H1 (cell line): ENCODE results near the gene SCNN1A. TPM values are rescaled to one million over a fixed set of nuclear protein-coding genes. Genes with fewer than 3 reads are reported as not detected.
A peak's percentile ranks its signal among the peaks of the same experiment; 100 is the strongest.

Experiments used
- CTCF ChIA-PET: fragments of 300-600 bp; sonication (Branson Sonifier 250); formaldehyde crosslinking; loops from one replicate; lab custom pipeline; 2021; ENCODE audit not compliant: partially characterized antibody; lab: Charles Lee
- POLR2A ChIA-PET: fragments of 300-600 bp; sonication (Branson Sonifier 250); formaldehyde crosslinking; loops from one replicate; lab custom pipeline; 2021; ENCODE audit warnings: inconsistent platforms; ENCODE audit not compliant: partially characterized antibody; lab: Charles Lee
- DNase-seq, 2 experiments: peaks; one replicate each; pipeline versions ENCODE4 v3.0.0 to v3.0.0-alpha.2; 2010 to 2022; ENCODE audit warnings: low spot score in 2 of 2, low read depth in 1 of 2, mixed read lengths in 1 of 2
- FAIRE-seq: peaks from 2 replicates; lab custom pipeline; 2011; peaks lifted over from hg19 to GRCh38; lab: Jason Lieb, UNC
- H2AFZ ChIP-seq: 2 replicates; pipeline ENCODE4 v1.8.1; 2012; ENCODE audit warnings: low read length, inconsistent platforms
- H2AK5ac ChIP-seq: 2 replicates; pipeline ENCODE4 v1.6.1; 2013; ENCODE audit warnings: low read depth, low read length
- H2BK120ac ChIP-seq: replicated peaks from 2 replicates; pipeline ENCODE3; 2013; ENCODE audit warnings: low read depth, low read length, inconsistent platforms
- H2BK12ac ChIP-seq: 2 replicates; pipeline ENCODE4 v1.6.1; 2013; ENCODE audit warnings: low read depth, low read length
- H2BK15ac ChIP-seq: 2 replicates; pipeline ENCODE4 v1.6.1; 2013; ENCODE audit warnings: low read length
- H2BK20ac ChIP-seq: 2 replicates; pipeline ENCODE4 v1.6.1; 2013; ENCODE audit warnings: low read length
- H2BK5ac ChIP-seq: 2 replicates; pipeline ENCODE4 v1.6.1; 2013; ENCODE audit warnings: low read depth, low read length
- H3K14ac ChIP-seq: 2 replicates; pipeline ENCODE4 v1.6.1; 2013; ENCODE audit warnings: inconsistent platforms; ENCODE audit not compliant: insufficient read length
- H3K18ac ChIP-seq: 2 replicates; pipeline ENCODE4 v1.6.1; 2013; ENCODE audit warnings: low read length; ENCODE audit errors: extremely low read depth
- H3K23ac ChIP-seq: 2 replicates; pipeline ENCODE4 v1.6.1; 2013; ENCODE audit warnings: inconsistent platforms; ENCODE audit not compliant: insufficient read length
- H3K23me2 ChIP-seq: 2 replicates; pipeline ENCODE4 v1.6.1; 2013; ENCODE audit warnings: low read depth, low read length
- H3K27ac ChIP-seq: 2 replicates; pipeline ENCODE4 v1.6.1; 2011; ENCODE audit warnings: low read depth, low read length, inconsistent platforms
- H3K27me3 ChIP-seq, 4 experiments: replicated peaks in 1 of 4; 1 replicate in 1 of 4; 2 replicates in 3 of 4; pipeline versions ENCODE4 v1.6.1 to v1.8.1; 2011 to 2013; ENCODE audit warnings: low read length in 3 of 4, mild to moderate bottlenecking in 3 of 4, inconsistent platforms in 2 of 4, mixed read lengths in 2 of 4, moderate library complexity in 1 of 4; ENCODE audit not compliant: control insufficient read depth in 3 of 4, insufficient read depth in 3 of 4; ENCODE audit errors: extremely low read depth in 1 of 4
- H3K36me3 ChIP-seq, 4 experiments: 2 replicates each; pipeline versions ENCODE4 v1.6.1 to v1.8.1; 2011 to 2013; ENCODE audit warnings: mild to moderate bottlenecking in 4 of 4, low read length in 3 of 4, moderate library complexity in 2 of 4, control low read depth in 1 of 4, inconsistent platforms in 1 of 4; ENCODE audit not compliant: insufficient read depth in 4 of 4, control insufficient read depth in 2 of 4
- H3K4ac ChIP-seq: replicated peaks from 2 replicates; pipeline ENCODE3; 2013; ENCODE audit warnings: low read length, low read depth, mixed read lengths, inconsistent platforms; ENCODE audit not compliant: insufficient read length
- H3K4me1 ChIP-seq, 4 experiments: replicated peaks in 1 of 4; 1 replicate in 1 of 4; 2 replicates in 3 of 4; pipeline versions ENCODE4 v1.6.1 to v1.8.1; 2011 to 2013; ENCODE audit warnings: low read length in 3 of 4, inconsistent platforms in 2 of 4, mixed read lengths in 1 of 4; ENCODE audit not compliant: insufficient read depth in 4 of 4, control insufficient read depth in 3 of 4
- H3K4me2 ChIP-seq, 2 experiments: 2 replicates each; pipeline versions ENCODE4 v1.6.1 to v1.8.1; 2011 to 2013; ENCODE audit warnings: low read depth in 2 of 2, low read length in 2 of 2, control low read depth in 1 of 2, inconsistent platforms in 1 of 2, mild to moderate bottlenecking in 1 of 2; ENCODE audit not compliant: insufficient read depth in 1 of 2
- H3K4me3 ChIP-seq, 4 experiments: fragments of 200-600, 300-600 bp in 1 of 4; sonication (generic), shearing (Covaris generic), sonication (Bioruptor Twin) in 1 of 4; 2 replicates each; pipeline versions ENCODE4 v1.5.1 to v1.8.1; 2011 to 2016; ENCODE audit warnings: low read length in 4 of 4, low read depth in 3 of 4, control low read depth in 2 of 4, inconsistent platforms in 2 of 4, mild to moderate bottlenecking in 2 of 4, mixed read lengths in 1 of 4, moderate library complexity in 1 of 4; ENCODE audit not compliant: insufficient read depth in 2 of 4; ENCODE audit errors: extremely low read depth in 1 of 4
- H3K56ac ChIP-seq: replicated peaks from 2 replicates; pipeline ENCODE3; 2013; ENCODE audit warnings: low read depth, mild to moderate bottlenecking, mixed read lengths, low read length, inconsistent platforms; ENCODE audit not compliant: insufficient read length
- H3K79me1 ChIP-seq: 2 replicates; pipeline ENCODE4 v1.6.1; 2013; ENCODE audit warnings: low read depth, low read length, control low read depth
- H3K79me2 ChIP-seq, 2 experiments: 2 replicates each; pipeline versions ENCODE4 v1.6.1 to v1.8.1; 2012 to 2013; ENCODE audit warnings: low read length in 2 of 2, mild to moderate bottlenecking in 2 of 2, inconsistent platforms in 1 of 2; ENCODE audit not compliant: insufficient read depth in 2 of 2, control insufficient read depth in 1 of 2
- H3K9ac ChIP-seq, 4 experiments: replicated peaks in 1 of 4; 1 replicate in 1 of 4; 2 replicates in 3 of 4; pipeline versions ENCODE4 v1.6.1 to v1.8.1; 2011 to 2013; ENCODE audit warnings: low read depth in 3 of 4, low read length in 3 of 4, control low read depth in 2 of 4, mild to moderate bottlenecking in 2 of 4, moderate library complexity in 2 of 4, inconsistent platforms in 1 of 4; ENCODE audit errors: extremely low read depth in 1 of 4
- H3K9me3 ChIP-seq, 2 experiments: 2 replicates each; pipeline versions ENCODE4 v1.6.1 to v1.8.1; 2012 to 2013; ENCODE audit warnings: mild to moderate bottlenecking in 2 of 2, moderate library complexity in 2 of 2, control low read depth in 1 of 2, inconsistent platforms in 1 of 2, low read depth in 1 of 2, low read length in 1 of 2, mixed read lengths in 1 of 2; ENCODE audit not compliant: insufficient read depth in 2 of 2
- H4K20me1 ChIP-seq, 2 experiments: replicated peaks in 1 of 2; 2 replicates each; pipeline versions ENCODE3 to v1.8.1; 2011 to 2013; ENCODE audit warnings: inconsistent platforms in 2 of 2, low read length in 2 of 2, mild to moderate bottlenecking in 1 of 2; ENCODE audit not compliant: insufficient read depth in 2 of 2, control insufficient read depth in 1 of 2
- H4K5ac ChIP-seq: 2 replicates; pipeline ENCODE4 v1.6.1; 2013; ENCODE audit warnings: low read length, low read depth, mixed read lengths, inconsistent platforms; ENCODE audit not compliant: insufficient read length
- H4K8ac ChIP-seq: 2 replicates; pipeline ENCODE4 v1.8.0; 2013; ENCODE audit warnings: mild to moderate bottlenecking, moderate library complexity, low read length, inconsistent platforms; ENCODE audit not compliant: insufficient read depth; ENCODE audit errors: extremely low read depth
- H4K91ac ChIP-seq: replicated peaks from 2 replicates; pipeline ENCODE3; 2013; ENCODE audit warnings: low read length, mixed read lengths, inconsistent platforms; ENCODE audit not compliant: insufficient read length
- CTBP2 ChIP-seq: IDR thresholded peaks from 2 replicates; pipeline ENCODE4 v1.7.0; 2011; ENCODE audit warnings: borderline replicate concordance, mild to moderate bottlenecking, moderate library complexity, mixed read lengths, low read length; ENCODE audit not compliant: insufficient read depth, insufficient read length
- E2F6 ChIP-seq: IDR thresholded peaks from 2 replicates; pipeline ENCODE4 v1.6.1; 2012; ENCODE audit warnings: inconsistent platforms
- POLR2AphosphoS5 ChIP-seq: IDR thresholded peaks from 2 replicates; pipeline ENCODE4 v1.6.1; 2011; ENCODE audit warnings: low read depth, low read length
- RAD21 ChIP-seq, 2 experiments: IDR thresholded peaks in 1 of 2; conservative IDR thresholded peaks in 1 of 2; 2 replicates each; pipeline ENCODE4 v1.6.1; 2011; ENCODE audit warnings: low read depth in 2 of 2, low read length in 2 of 2, improper control_type of control experiment in 1 of 2, inconsistent platforms in 1 of 2, mild to moderate bottlenecking in 1 of 2, moderate library complexity in 1 of 2
- RBBP5 ChIP-seq: IDR thresholded peaks from 2 replicates; pipeline ENCODE4 v1.7.1; 2012; ENCODE audit warnings: low read depth, mild to moderate bottlenecking, inconsistent platforms, low read length, moderate library complexity, borderline replicate concordance
- RNF2 ChIP-seq: fragments of 200-900, 300-1000 bp; sonication (generic); IDR thresholded peaks from 2 replicates; pipeline ENCODE4 v1.7.1; 2016; ENCODE audit warnings: borderline replicate concordance, low read depth, mild to moderate bottlenecking, antibody characterized with exemption, low read length; ENCODE audit not compliant: poor library complexity, severe bottlenecking; ENCODE audit errors: missing control alignments
- SAP30 ChIP-seq: fragments of 300-600 bp; sonication (generic); IDR thresholded peaks from 2 replicates; pipeline ENCODE4 v1.7.1; 2012; ENCODE audit warnings: low read length, moderate library complexity, mild to moderate bottlenecking, inconsistent platforms; ENCODE audit not compliant: insufficient read depth, insufficient replicate concordance
- SP2 ChIP-seq: IDR thresholded peaks from 2 replicates; pipeline ENCODE4 v1.6.1; 2012; ENCODE audit warnings: mild to moderate bottlenecking, low read length, inconsistent platforms
- SP4 ChIP-seq: IDR thresholded peaks from 2 replicates; pipeline ENCODE4 v1.6.1; 2012; ENCODE audit warnings: low read length, inconsistent platforms
- YY1 ChIP-seq: IDR thresholded peaks from 2 replicates; pipeline ENCODE4 v1.6.1; 2011; ENCODE audit warnings: low read depth, mild to moderate bottlenecking, low read length
- ZNF274 ChIP-seq: IDR thresholded peaks from 2 replicates; pipeline ENCODE4 v1.7.0; 2012; ENCODE audit warnings: low read length, borderline replicate concordance; ENCODE audit errors: extremely low read depth
- WGBS, 2 experiments: shearing (Covaris generic) in 1 of 2; methylation state at CpG; one replicate each; pipeline versions ENCODE4 v1.1.6 to v1.1.7; 2013 to 2015; ENCODE audit warnings: low lambda C conversion rate in 2 of 2, mixed read lengths in 2 of 2, inconsistent platforms in 1 of 2, low coverage in 1 of 2, missing lambda C conversion rate in 1 of 2; ENCODE audit not compliant: insufficient replicate concordance in 2 of 2, insufficient coverage in 1 of 2, insufficient read length in 1 of 2; ENCODE audit errors: extremely low coverage in 1 of 2, missing lambda C conversion rate in 1 of 2; 5-methylcytosine and 5-hydroxymethylcytosine counted together
- polyA plus RNA-seq, 7 experiments: library from polyadenylated mRNA; depleted of rRNA in 3 of 7; stranded (reverse) in 5 of 7; unstranded in 2 of 7; fragments of >200 nt in 5 of 7; fragments of 200-250 nt in 2 of 7; gene quantifications; 1 replicate in 5 of 7; 2 replicates in 1 of 7; 4 replicates in 1 of 7; pipeline versions ENCODE4 v1.2.1 to v1.2.3, GENCODE V29; 2011 to 2013; ENCODE audit warnings: missing spikeins in 2 of 7, mixed read lengths in 2 of 7
- total RNA-seq: library from RNA; stranded (reverse); fragmentation: NEBNext Ultra II Directional; extraction: Animal tissue kit (Norgen Biotek cat#: 25700); gene quantifications from 2 replicates; pipeline ENCODE4 v1.2.1, GENCODE V29; 2021

SCNN1A gene
- total and polyA plus RNA-seq, 2 of the 8 experiments (the other 6 are each of a cell fraction or from before 2014, with no cell fraction given) = 85.5 to 156 TPM

DNA sequence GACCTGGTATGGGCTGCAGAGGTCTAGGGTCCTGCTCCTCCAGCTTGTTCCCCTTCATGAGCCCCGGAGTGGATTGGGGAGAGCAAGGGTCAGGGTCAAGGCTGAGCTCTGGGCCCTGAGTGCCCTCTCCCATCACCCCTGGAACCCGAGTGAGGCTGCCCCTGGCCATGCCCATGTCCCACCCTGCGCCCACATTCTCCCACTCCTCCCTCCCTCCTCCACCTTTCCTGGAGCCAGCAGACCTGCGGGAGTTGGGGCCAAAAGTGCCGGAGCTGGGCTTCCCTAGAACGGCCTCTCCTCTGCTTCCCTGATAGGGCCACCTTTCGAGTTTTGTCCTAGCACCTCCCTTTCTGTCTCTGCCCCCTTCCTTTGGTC, 590 bp downstream of the SCNN1A start:
- H3K9ac ChIP-seq = peak overlapping the region; percentile 64 to 92 (median 76)
- H3K23me2 ChIP-seq = peaks cover 33% of the 10 kb centered on the region
- ChIA-PET POLR2A (interaction anchor here (0.7 to 17.2 kb wide), 25 partner anchors 9 to 238 kb away, joined by 3 to 259 read pairs (median 5); partner anchors contain the start of genes GAPDH, LTBR, TAPBPL and TNFRSF1A), CTCF (interaction anchor here (0.7 to 7.4 kb wide), 16 partner anchors 9 to 902 kb away, joined by 3 to 66 read pairs (median 5); partner anchors contain the start of gene LTBR)
- H4K20me1 ChIP-seq = peaks cover 0 to 3% of the 10 kb centered on the region in 2 experiments
- H3K27me3 ChIP-seq = no peaks in the 10 kb centered on the region
- peak overlapping the region; percentile 48 for H2BK120ac ChIP-seq
- H3K79me2 ChIP-seq = peaks cover 19 to 49% of the 10 kb centered on the region in 2 experiments
- H2BK15ac ChIP-seq = peak overlapping the region; percentile 74; the same call in 1 of the 2 replicates
- H3K56ac ChIP-seq = peak overlapping the region; percentile 81
- peak overlapping the region; percentile 99 for H2BK5ac ChIP-seq
- peak overlapping the region; percentile 99 for H2BK12ac ChIP-seq
- H3K4me3 ChIP-seq = peak overlapping the region; percentile 64 to 84 (median 74)
- peak overlapping the region; percentile 91 to 100 for H3K4me2 ChIP-seq
- H2BK20ac ChIP-seq = peak overlapping the region; percentile 96
- H3K9me3 ChIP-seq = no peaks in the 10 kb centered on the region
- H4K8ac ChIP-seq = peak overlapping the region; percentile 83; the same call in 1 of the 2 replicates
- H3K79me1 ChIP-seq = peaks cover 17% of the 10 kb centered on the region
- H3K4ac ChIP-seq = peak overlapping the region; percentile 88
- FAIRE-seq (no peak), DNase-seq (no peak)
- H3K36me3 ChIP-seq = no peaks in the 10 kb centered on the region
- WGBS, 2 experiments = 18% methylated on average over 4 of the region's 7 CpGs; no CpG with 5 or more reads in 1 of the 2 experiments
- no peak overlapping the region for H3K23ac ChIP-seq
- H3K27ac ChIP-seq = peak overlapping the region; percentile 84
- peaks cover 14 to 60% (median 43%) of the 10 kb centered on the region in 4 experiments for H3K4me1 ChIP-seq
- peak overlapping the region; percentile 96 for H4K91ac ChIP-seq
- no peak overlapping the region for H2AFZ ChIP-seq
- peak overlapping the region; percentile 95 for H2AK5ac ChIP-seq
- H3K18ac ChIP-seq = peak overlapping the region; percentile 100
- H4K5ac ChIP-seq = peak overlapping the region; percentile 98
- peak overlapping the region; percentile 43 for H3K14ac ChIP-seq
- TF ChIP-seq RNF2 (no peak), ZNF274 (no peak), SP2 (no peak), POLR2AphosphoS5 (0 out of 2 replicates have a peak, but pooled peaks have one; percentile 2), SAP30 (peak; percentile 7), E2F6 (no peak), SP4 (no peak), RAD21 (IDR thresholded peaks at IDR 0.05 in 1 of 2, conservative IDR thresholded peaks at IDR 0.05 in 1 of 2; ENCODE audit: low read depth in 2 of 2, low read length in 2 of 2) (no peak), RBBP5 (no peak; the same call in 1 of the 2 replicates), CTBP2 (no peak), YY1 (no peak)
